SKM-1 treated with dmso at 0.1 percent for 144 hours (cell line): ENCODE data around the gene PIPOX.

Source experiments
- DNase-seq: peaks from one replicate; lab custom pipeline; 2025; ENCODE audit not compliant: unreplicated experiment; lab: John Stamatoyannopoulos, UW

Gene PIPOX

DNA sequence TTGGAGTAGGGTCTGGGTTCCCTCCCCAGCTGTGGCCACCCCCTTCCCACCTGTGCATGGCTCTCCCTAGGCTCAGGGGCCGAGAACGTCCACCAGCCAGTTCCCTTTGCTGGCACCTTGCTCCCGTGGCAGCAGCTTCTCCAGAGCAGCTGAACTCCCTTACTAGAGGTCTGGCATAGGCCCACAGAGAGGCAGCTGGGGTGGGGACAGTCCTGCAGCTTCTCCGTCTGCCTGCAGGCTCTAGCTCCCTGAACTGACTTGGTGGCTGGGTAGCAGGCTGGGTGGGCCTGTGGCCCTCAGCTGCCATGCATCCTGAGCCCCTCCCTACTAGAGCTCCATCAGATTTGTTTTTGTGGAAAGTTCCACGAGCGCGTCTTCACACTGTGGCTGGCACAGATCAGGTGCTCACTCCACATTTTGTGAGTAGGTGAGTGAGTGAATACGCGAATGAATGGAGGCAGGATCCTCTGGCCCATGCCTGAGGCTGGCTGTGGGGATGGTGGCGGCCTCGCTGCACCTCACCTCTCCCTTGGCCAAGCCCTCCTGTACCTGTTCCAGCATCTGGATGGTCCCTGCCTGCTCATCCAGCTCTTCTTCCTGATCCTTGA lies 51.3 kb downstream of the PIPOX start:
- DNase-seq, result no peak

DNA sequence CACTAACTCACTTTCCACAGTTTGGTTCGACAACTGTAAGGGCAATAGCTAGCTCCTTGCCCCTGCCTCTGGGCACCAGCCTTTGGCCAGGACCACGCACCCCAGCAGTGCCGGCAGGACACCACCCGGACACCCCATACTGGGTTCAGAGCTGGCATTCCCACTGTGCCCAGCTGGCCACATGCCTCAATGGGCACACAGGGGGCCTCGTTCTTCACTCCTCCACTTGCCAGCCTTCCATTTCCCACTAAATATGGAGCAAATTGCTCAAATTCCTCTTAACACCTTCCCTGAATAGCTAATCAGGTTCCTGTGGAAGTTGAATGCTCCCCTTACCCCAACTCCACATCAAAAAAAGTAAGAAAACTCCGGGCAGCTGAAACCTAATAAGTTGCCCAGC lies 52.5 kb downstream of the PIPOX start:
- no peak for DNase-seq

DNA sequence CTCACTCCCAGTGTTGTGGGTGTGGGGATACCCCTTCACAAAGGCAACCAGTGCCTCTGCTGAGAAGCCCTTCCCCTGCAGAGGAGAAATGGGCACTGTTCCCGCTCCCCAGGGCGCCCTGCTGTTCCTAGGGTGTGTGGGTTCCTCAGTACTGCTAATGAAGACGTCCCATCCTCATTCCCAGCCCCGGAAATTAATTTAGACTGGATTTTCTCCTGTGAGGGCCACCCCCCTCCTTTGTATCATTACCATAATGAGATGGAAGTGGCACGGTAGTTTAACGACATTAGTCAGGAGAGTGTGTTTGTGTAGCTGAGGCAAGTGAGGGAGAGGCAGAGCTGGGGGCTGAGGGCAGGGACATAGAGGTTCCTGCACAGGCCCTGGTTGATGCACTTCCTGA lies 53.2 kb downstream of the PIPOX start:
- DNase-seq, result no peak

DNA sequence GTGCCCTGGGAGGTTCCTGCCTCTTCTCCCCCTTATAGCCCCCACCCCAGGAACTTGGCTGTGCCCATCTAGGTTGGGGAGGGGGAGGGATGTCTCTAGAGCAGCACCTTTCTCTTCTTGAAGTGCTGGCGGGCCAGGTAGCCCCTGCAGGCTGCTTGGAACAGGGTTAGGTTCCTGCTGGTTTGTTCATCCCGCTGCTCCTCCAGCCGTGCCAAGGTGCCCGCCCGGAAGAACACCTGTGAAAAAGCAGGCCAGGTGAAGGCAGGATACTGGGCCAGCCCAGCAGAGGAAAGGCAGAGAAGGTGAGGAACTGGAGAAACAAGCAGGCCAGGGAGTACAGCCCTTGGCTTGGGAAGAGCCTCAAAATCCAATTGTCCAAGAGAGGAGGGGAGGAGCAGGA lies 56.6 kb downstream of the PIPOX start:
- no peak for DNase-seq

DNA sequence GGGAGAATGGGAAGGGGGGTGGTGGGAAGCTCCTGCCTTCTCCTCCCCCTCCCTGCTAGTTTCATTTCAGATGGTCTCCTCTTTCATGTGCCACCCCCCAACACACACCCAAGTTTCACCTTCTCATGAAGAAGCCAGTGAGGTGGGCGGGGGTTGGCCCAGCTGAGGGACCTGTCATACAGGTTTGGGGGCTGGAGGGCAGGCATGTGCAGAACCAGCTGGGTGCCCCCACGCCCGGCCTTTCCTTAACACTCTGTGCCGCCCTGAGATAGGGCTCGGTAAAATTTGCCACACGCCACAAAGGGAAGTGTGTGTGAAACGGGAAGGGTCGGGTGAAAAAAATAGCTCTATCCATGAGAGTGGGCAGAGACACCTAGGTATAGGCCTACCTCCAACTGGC lies 57.4 kb downstream of the PIPOX start:
- DNase-seq, result no peak

DNA sequence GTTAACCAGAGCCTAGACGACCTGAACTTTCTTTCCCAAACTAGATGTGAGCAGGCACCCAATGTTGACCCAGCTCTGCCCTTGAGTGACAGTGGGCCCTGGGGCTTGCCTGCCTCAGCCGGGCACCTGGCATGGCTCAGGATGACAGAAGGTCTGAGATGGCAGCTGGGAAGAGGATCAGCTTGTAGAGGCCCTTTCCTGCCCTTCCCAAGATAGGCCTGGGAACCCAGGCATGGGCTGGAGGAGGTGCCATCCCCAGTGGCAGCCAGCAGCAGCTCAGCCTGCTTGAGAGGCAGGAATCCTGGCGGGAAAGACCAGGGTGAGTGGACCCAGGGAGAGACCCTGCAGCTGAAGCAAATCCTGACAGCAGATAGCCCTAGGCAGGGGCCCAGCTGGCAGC lies 59.1 kb downstream of the PIPOX start:
- DNase-seq, result no peak

DNA sequence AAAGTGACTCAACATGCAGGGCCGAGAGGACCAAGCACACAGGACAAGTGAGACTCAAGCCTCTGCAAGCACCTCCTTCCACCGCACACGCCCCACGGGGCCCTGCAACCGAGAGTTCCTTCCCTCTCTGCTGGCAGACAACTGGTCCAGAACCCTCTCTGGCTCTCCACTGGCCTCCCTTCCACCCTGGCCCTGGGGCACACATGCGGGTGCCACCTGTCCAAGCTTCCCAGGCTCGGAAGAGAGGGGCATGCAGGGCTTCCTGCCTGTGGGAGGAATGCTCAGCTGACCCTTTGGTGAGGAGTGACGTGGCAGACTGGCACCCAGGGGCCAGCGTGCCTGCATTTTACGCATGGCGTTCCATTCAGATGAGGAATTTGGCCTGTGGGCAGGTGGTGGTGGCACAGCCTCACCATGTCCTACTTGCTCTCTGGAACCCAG lies 59.8 kb downstream of the PIPOX start:
- DNase-seq, result no peak

DNA sequence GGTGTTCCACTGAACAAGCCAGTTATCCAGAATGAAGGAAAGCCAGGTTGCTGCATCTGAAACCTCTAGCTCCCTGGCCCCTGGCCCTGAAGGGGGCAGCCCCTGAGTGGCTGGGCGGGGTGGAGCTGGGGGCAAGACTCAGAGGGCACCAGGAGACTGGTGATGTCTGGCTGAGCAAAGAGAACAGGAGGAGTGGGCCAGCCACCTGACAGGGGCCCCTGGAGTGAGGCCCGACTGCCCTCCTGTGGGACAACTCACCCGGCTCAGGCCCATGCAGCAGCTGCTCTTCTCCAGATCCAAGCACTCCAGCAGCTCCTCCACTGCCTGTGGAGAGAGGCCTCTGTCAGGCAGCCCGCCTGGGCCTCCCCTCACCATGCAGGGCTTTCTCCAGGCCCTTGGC lies 60.4 kb downstream of the PIPOX start:
- no peak for DNase-seq
